DLD1 (cell line): Measurements from ENCODE around the gene SALL4.
"Not testable (repeated sequence)": the region's sequence is repeated elsewhere in the genome, so short reads cannot be mapped to it uniquely, and the experiment has no call there.

Experiments used
- in situ Hi-C: cut with HindIII; loops from 2 replicates; pipeline ENCODE4 v1.10.0; 2017; ENCODE audit warnings: low sequenced_read_pairs

The SALL4 gene

DNA sequence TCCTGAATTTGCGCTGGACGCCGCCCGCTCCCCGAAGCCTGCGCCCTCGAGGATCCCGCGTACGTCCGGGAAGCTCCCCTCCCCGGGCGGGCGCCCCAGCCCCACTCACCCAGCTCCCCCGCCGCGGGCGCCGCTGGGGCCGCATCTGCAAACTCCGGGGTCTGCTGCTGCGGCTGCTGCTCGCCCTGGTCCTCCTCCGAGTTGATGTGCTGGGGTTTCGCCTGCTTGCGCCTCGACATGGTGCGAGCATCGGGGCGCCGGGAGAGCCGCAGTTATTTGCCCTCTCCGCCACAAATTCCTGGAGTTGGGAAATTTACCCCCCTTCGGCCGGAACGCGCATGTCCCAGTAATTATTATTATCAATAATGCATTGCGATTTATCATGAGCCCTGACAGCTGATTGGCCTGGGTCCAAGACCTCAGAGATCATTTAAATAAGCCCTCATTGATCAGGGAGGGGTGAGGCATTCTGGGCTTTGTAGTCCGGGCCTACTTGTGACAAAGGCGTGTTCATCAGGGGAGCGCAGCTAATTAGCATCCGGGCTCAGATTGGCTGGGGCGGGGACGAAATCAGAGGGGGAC, at the start of gene SALL4:
SALL4 (minus strand) TSS at position 352 of the 582 bp plus-strand sequence; CDS start at position 239, 113 bp downstream.
- in situ Hi-C loops = no loop called here

DNA sequence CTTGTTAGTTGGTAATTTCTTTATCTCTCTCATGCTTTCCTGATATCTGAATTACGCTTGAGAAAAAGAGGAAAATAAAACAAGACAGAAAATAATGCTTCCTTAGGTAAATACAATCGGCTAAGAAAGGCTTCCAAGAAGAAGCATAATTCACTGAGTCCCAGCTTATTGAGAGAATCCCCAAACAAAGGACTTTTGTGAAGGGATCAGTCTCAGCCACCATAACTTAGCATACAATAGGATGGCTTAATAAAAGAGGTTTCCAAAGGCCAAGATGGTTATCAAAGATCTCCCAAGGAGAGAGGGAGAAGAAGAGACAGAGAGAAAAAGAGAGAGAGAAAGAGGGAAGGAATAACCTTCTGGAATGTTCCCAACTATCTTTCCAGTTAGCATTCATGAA, 46.0 kb upstream of the SALL4 start:
- in situ Hi-C loops = no loop called here

DNA sequence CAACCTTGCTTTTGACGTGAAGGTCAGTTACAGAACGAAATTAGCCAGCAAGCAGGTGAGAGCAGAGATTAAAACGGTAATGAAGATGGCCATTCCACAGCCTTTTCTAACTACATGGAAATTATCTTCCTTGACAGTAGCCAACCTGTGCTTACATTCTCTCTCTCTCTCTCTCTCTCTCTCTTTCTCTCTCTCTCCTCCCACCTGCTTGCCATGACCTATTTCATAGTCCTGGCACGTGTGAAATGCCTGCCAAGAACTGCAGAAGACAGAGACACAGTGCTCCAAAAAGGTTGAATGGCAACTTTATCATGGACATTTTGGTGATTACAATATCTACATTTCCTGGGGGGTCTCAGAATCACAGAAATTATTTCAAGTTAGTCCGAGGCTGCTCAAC, 38.5 kb upstream of the SALL4 start:
- in situ Hi-C loops = no loop called here

DNA sequence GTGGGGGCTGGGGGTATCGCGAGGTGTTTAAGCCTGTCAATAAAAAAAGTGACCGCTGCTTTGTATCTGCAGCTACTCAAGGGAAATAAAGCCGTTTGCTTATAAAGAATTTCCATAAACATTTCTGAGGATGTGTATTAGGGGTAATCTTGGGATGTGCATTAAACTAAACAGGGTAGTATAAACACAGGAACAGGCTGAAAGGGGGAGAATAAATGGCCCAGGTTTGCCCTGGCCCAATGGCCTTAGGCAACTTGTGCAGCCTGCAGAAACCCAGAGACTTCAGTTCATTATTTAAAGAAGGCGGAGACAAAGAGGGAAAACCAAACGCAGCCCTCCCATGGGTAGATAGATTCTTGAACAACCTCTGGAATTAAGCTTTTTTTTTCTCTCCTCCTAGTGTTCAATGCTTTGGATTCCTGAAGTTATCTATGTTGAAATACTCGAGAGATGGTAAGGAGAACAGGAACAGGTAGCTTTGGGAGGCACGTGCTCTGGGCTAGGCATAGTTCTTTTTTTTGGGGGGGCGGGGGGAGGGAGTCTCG, 35.6 kb upstream of the SALL4 start:
- in situ Hi-C loops = no loop called here

DNA sequence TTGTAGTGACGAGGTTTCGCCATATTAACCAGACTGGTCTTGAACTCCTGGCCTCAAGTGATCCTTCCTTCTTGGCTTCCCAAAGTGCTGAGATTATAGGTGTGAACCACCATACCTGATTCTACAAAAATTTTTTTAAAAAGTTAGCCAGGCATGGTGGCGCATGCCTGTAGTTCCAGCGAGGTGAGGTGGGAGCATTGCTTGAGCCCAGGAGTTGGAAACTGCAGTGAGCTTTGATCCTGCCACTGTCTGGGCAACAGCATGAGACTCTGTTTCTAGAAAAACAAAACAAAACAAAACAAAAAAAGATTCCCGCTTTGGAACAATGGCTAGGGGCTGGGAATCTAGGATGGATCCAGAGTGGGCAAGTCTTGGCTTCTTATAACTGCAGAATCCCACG, 35.1 kb upstream of the SALL4 start:
- in situ Hi-C loops = no loop called here

DNA sequence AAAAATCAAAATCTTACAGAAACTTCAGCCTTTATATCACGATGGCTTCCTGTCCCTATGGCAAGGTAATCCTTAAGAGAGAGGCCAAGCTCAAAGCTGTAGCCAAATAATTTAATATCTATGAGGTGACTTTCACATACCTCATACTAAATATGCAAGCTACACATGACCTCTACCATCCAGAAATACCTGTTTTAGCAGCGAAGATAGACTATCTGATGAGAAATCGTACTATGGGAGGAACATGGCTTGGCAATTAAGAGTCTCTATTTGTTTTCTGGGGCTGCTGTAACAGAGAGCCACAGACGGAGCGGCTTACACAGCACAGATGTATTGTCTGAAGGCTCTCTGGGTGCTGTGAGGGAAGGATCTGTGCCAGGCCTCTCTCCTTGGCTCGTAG, 31.0 kb upstream of the SALL4 start:
- in situ Hi-C loops = no loop called here

DNA sequence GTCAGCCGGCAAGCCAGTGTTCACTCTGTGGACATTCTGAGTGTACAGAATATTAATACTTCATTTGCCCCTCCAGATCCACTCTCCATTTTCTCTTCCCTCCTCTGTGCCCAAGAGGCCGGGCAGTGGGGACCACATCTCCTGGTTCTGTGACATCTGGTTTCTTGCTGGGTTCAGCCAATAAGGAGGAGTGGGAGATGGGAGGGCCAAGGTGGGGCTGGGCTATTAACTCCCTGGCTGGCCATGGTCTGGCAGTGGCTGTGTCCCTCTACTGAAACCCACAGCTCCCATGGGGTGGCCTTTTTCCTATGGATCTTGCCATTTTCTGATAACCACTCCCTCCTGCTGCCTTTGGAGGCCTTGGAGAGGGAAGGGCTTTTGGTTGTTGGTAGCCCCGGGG, 30.0 kb upstream of the SALL4 start:
- in situ Hi-C loops = no loop called here

DNA sequence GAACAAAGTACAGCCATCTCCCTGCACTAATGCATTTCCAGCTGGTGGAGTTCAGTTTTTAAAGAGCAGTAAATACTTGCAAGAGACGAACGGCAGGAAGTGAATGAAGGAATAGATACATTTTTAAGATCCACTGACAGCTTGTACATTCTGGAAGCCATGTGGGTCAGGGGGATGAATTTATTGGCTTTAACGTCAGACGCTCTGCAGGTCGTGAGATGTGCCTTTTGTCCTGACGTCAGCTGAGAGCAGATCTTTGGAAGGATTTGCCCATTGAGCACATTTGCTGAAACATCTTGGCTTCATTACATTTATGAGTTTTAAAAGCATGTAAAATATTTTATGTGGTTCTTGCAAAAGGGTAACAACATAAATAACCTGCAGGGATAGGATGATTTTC, 29.5 kb upstream of the SALL4 start:
- in situ Hi-C loops = no loop called here

DNA sequence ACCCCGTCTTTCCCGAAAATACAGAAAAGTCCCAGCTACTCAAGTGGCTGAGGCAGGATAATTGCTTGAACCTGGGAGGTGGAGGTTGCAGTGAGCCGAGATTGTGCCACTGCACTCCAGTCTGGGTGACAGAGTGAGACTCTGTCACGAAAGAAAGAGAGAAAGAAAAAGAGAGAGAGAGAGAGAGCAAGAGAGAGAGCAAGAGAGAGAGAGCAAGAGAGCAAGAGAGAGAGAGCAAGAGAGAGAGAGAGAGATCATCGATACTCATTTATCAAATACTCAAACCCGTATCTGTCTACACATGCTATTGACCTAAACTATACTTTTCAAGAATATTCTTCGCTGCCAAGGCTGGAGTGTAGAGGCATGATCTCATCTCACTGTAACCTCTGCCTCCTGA, 28.2 kb upstream of the SALL4 start:
- in situ Hi-C loops = no loop called here

DNA sequence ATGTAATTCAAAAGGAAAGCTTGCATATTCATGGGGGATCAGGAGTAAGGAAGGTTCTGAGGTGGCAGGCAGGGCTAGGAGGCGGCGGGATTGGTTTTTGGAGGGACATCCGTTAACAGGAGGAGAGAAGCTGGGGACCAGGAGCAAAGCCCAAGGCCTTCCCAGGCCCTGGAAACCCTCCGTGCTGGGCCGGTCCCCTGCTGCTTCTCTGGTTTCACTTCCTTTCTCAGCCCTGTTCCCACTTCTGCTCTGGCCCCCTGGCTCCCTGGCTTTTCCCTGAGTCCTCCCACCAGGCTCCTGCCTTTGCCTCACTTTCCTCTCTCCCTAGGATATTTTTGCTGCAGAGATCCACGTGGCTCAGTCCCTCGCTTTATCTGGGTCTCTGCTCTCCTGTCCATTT, 26.4 kb upstream of the SALL4 start:
- in situ Hi-C loops = no loop called here

DNA sequence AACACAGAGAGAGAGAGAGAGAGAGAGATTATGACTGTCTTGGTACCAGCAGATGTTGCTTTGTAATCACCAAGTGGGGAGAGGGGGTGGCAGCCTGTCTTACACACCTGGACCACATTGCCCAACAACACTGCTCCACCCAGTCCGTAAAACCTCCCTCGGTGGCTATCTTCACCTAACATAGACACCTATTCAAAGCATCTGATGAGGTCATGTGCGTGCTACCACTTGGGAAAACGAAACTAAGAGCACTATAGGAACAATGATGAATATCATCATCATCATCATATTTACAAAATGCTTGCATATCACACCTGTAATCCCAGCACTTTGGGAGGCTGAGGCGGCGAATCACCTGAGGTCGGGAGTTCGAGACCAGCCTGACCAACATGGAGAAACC, 24.1 kb upstream of the SALL4 start:
- in situ Hi-C loops = no loop called here

DNA sequence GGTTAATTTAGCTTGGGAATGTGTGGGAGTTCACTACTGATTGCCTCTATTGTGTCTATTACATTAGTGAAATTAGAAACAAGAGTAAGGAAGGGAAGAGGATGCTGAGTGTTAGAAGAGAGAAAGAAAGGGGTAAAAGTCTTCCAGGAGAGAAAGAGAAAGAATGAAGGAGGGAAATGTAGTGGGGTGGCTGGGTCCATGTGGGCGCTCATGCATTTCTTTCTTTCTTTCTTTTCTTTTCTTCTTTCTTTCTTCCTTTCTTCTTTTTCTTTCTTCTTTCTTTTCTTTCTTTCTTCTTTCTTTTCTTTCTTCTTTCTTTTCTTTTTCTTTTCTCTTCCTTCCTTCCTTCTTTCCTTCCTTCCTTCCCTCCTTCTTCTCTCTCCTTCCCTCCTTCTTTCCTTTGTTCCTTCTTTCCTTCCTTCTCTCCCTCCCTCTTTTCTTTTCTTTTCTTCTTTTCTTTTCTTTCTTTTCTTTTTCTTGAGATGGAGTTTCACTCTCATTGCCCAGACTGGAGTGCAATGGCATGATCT, 16.2 kb upstream of the SALL4 start:
- in situ Hi-C loops = no loop called here

DNA sequence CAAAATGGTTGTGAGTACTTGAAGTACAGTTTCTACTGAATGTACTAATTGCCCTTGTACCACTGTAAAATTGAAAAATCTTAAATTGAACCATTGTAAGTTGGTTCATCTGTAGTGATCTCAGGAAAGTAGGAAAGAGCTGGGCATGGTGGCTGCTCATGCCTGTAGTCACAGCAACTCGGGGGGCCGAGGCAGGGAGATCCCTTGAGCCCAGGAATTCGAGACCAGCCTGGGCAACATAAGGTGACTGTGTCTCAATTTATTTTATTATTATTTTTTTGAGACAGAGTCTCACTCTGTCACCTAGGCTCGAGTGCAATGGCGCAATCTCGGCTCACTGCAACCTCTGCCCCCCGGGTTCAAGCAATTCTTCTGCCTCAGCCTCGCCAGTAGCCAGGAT, 14.5 kb upstream of the SALL4 start:
- in situ Hi-C loops = not testable (repeated sequence)

DNA sequence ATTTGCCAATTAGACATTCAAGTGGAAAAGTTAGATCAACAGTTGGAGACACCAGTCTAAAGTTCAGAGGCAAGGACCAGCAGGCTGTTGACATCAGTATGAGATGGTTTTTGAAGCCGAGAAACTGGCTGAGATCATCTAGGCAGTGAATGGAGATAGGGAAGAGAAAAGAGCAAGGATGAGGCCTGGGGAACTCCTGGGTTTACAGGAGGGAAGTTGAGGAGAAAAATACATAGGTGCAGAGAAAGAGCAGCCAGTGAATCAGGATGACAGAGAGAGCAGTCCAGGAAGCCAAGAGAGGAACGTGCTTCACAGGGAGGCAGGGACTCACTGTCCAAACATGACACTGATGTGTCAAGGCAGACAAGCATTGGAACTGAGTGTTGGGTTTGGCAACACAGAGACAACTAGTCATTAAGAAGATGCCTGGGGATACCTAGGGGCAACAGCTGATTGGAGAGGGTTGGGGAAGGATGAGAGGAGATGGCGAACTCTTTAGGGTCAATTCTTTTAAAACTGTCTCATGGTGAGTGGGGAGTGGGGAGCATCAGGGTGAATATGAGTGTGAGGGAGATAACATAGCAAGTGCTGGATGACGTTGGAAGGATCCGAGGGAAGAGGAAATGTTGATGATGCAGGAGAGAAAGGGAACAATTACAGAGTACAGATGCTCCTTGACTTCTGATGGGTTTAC, 13.2 kb upstream of the SALL4 start:
- in situ Hi-C loops = no loop called here

DNA sequence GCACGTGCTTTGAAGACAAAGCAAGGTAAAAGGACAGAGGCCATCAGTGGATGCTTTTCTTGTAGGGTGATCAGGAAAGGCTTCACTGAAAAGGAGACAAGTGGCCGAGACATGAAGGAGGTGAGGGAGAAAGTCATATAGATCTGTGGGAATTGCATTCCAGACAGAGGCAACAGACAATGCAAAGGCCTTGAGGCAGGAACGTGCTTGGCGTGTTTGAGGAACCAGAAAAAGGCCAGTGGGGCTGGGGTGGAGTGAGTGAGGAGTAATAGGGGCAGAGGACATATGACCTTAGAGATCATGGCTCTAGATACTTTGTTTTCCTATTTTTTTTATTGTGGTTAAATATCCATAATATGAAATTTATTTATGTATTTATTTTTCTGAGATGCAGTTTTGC, 10.5 kb upstream of the SALL4 start:
- in situ Hi-C loops = no loop called here

DNA sequence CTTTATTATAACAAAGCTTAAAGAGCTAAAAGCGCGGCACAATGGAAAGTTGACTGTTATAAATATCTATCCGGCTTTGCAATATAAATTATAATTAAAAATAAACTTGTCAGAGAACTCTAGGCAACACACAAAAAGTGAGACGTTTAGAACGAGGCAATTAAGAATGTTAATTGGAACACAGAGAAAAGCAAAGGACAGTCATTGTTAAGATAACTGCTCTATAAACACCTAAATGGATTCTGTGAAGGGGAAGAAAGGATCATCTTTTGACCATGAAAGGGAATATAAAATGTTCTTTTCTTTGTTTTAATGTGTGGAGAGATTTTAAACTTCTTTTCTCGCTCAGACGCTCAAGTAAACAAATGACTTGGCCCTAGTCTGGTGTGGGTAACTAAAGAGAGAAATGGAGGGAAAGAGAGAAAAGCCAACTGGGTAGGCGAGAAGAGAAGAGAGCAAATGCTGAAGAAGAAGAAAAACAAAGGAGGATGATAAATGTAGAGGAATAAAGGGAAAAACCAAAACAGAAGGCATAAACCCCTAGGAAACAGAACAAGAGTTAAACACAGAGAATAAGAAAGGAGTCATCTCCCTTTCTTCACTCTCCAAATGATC, 9.3 kb upstream of the SALL4 start:
- in situ Hi-C loops = no loop called here

DNA sequence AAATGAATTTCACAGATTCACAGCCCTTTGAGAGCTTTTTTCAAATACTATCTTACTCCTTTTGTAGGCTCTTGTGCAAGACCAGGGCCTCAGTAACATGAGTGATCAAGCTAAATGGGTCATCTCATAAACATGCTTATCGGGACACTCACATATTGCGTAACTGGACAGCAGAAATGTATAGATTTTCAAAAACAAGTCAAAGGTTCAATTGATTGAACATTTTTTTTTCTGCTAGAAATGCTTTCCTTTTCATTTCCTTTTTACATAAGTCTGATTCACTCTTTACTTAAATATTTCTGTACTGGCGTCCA, 8.7 kb upstream of the SALL4 start:
- in situ Hi-C loops = no loop called here

DNA sequence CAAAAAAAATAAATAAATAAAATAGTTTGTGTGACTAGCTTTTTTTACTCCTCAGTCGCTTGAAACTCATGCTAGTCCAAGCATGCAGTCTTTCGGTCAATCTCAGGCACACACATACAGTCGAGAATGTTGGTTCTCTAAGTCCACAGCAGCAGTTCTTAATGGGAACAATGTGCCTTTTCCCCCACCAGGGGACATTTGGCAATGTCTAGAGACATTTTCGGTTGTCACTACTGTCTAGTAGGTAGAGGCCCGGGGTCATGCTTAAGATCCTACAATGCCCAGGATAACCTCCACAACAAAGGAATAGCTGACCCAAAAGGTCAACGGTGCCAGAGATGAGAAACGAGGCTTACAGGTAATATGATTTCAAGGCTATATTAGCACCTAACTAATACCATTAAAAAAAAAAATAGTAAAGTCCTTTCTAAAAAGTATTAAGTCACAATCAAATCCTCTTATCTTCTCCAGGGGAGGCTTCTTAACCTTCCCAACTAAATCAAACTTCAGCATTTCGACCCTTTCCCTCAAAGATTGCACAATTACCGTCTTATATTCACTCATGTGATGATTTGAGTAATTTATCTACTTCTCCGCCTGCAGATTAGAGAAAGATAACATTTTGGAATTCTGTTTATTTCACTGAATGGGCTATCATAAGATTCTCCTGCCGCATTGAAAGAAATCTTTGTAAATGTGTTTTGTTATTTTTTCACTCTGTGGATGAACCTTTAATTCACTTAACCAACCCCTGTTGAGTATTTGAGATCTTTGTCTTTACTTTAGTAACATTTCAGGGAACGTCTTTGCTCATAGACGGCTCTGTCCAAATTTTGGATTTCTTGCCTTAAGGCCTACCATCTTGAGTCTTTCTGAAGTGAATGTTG, 8.1 kb upstream of the SALL4 start:
- in situ Hi-C loops = no loop called here

DNA sequence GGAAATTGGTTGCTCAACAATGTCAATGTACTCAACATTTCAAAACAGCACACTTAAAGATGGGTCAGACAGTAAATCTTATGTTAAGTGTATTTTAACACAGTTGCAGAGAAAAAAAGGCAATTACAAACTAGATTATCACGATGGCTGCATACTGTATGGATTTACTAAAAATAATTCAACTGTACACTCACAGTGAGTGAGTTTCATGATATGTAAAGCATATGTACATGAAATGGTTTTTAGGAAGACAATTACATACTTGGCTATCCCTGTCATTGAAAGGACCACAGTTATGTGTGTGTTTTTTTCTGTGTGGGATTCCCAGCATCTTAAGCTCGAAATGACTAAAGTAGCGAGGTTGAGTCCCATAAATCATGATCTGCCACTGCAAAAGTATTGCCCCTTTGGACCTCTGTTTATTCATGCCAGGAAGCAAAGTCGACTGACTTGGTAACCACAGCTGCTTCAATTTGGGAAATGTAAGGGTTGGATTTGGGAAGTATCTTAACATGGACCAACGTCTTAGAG, 5.5 kb upstream of the SALL4 start:
- in situ Hi-C loops = no loop called here

DNA sequence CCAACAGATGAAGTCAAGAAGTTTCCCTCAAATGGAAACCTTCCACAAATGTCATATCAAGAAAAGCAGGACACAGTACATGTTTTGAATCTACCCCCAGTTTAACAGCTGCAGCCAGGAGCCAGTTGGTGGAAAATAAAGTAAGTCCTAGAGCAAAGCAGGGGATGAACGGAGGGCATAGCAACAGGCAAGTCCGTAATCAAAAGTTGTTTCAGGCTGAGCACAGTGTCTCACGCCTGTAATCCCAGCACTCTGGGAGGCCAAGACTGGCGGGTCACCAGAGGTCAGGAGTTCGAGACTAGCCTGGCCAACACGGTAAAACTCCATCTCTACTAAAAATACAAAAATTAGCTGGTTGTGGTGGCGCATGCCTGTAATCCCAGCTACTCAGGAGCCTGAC, 2.4 kb upstream of the SALL4 start:
- in situ Hi-C loops = no loop called here
